Stimulated activated CD4-positive, alpha-beta T cell treated with anti-CD3 and anti-CD28 coated beads, Interleukin-12 subunit alpha, Interleukin-12 subunit beta, amount 100 ng/mL, for 4 hours (primary cell): ENCODE measurements around the gene DOC2B.
"Not testable (repeated sequence)": the region's sequence is repeated elsewhere in the genome, so short reads cannot be mapped to it uniquely, and the experiment has no call there.

Experiments used
- DNase-seq: peaks from one replicate; pipeline ENCODE4 v3.0.0-alpha.2; 2020

Gene DOC2B

DNA sequence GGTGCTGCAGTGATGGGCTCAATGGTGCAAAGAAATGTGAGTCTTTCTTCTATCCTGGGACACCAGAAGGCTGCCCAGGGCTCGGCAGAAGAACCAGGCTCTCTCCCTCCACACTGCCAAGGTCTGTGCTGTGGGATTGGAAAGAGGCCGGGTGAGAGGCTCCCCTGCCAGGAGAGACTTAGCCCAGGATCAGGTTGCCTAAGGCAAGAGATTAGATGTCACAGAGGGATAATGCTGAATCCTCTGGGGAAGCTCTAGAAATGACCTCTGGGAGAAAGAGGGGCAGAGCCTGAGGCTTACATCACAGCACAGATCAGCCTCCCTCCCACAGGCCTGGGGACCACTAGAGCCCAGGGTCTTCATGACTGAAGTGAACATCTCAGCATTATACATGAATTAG lies 5.7 kb upstream of the DOC2B start:
- no peak for DNase-seq

GRCh38 chr17:185445-186138 lies 4.1 kb upstream of the DOC2B start:
- DNase-seq = peak; percentile 7

- DNase-seq = no peak
Measured at GRCh38 chr17:183021-183420, 1.6 kb upstream of the DOC2B start.

GRCh38 chr17:182050-182751 lies 751 bp upstream of the DOC2B start:
- no peak for DNase-seq

- peak; percentile 5 for DNase-seq
Measured at GRCh38 chr17:180381-181244, 837 bp downstream of the DOC2B start.

DNA sequence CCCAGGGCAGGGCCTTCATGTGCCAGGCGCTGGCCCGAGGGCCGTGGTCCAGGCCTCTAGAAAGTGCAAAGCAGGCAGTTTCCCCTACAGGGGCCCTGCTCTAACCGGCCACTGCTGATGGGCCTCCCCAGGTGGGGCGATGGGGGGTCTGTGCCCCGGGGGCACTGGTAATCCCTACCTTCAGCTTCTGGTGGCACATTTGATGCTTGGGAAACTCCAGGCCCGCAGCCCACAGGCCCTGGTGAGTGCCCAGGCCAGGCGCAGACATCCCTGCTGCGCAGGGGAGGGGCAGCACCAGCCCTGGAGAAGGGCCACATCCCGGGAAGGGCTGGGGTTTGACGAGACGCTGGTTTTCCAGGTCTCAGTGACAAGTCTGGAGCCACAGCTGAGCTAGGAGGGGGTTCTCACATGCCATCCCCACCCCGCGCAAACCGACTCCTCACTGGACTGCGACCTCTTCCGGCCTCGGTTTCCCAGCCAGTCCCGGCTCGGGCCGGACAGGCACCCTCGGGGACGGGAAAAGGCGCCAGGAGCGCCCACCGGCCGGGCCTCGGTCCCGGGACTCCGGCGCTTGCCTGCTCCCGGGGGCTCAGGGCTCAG lies 1.6 kb downstream of the DOC2B start:
- no peak for DNase-seq

DNA sequence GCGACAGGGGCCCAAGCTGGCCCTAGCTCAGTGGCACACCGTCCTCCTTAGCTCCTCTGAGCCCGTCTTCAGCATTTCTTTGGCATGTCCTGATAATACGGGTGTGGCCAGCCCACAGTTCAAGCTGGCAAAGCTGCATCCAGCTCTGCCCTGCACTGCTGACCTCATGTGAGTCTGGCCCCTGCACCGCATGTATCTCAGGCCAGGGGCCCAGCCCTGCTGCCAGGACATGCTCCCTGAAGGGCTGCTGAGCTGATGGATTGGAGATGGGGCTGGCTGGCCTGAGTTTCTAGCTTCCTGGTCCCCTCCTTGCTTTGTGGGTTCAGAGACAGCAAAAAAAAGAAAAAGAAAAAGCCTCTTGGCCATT lies 2.4 kb downstream of the DOC2B start:
- DNase-seq = no peak

DNA sequence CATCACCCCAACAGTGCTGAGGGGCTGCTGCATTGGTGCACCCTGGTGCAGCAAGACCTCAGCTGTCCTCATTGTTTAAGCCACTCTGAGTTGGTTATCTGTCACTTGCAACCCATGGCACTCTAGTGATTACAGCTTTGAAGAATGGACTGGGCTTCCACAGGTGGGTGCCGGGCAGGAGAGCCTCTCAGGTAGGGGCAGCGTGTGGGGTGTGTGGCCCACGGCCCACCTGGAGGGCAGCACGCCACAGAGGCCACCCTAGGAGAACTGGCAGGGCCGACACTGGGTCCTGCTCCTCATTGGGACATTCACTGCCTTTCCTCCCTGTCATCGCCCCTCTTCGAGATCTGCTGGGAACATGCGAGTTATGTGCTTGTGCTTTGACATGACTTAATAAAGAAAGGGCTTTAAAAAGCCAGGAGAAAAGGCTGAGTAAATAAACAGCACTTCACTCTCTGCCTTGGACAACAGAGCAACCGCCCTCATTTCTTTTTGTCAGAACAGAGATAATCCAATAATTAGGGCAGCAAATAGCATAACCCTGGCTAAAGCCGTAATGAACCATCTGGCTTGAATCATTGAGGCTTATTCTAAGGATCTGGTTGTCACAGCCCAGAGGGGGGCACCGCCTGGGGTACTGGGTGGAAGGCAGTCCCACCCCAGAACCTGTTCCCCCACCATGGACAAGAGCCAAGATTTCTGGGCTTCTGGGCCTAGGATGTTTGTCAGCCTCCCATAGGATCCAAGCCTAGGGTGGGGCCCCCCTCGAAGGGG lies 3.0 kb downstream of the DOC2B start:
- no peak for DNase-seq

- no peak for DNase-seq
Measured at GRCh38 chr17:177762-178161, 3.7 kb downstream of the DOC2B start.

DNA sequence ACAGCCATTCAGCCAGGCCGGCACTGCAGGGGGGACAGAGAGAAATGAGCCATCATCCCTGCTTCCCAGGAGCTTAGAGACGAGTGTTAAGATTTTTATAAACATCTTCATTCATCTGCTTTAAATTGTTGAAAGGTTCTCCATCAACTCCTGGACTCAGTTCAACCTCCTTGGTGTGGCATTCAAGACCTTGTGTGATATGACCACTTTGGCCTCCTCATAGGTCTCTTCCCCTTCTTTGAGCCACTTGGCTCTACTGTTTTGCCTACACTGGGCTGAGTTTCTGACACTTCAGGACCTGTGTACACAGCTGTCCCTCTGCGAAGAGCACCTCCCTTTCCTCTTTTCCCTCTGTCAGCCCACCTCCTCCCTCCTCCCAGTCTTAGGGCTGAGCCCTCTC lies 4.3 kb downstream of the DOC2B start:
- no peak for DNase-seq

DNA sequence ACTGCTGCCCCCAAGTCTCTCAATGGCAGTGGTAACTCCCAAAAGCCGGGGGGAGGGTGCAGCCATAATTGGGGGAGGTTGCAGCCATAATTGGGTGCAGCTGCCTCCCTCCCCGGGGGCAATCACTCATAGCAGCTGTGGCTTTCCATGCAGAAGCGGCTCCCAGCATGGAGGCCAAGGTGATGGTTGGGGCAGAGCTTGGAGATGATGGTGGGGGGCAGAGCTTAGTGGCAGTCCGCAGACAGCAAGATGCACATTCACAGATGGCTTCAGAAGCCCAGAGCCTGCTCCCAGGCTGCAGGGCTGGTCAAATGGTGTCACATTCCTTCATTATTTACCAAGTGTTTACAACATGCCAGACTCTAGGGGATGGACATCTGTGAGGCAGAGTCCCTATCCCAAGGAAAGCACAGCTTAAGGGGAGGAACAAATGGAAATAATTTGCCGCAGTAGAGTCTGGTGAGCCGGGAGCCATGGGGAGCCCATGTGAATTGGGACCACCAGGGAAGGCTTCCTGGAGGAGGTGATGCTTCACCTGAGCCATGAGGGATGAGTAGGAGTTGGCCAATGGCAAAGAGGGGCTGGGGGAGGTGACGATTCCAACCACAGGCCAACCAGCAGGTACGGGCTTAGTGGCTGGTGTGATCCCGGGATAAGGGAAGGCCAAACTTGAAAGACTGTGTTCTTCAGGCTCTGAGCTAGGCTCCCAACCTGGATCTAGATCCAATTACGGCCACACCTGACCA lies 8.1 kb downstream of the DOC2B start:
- DNase-seq = no peak

DNA sequence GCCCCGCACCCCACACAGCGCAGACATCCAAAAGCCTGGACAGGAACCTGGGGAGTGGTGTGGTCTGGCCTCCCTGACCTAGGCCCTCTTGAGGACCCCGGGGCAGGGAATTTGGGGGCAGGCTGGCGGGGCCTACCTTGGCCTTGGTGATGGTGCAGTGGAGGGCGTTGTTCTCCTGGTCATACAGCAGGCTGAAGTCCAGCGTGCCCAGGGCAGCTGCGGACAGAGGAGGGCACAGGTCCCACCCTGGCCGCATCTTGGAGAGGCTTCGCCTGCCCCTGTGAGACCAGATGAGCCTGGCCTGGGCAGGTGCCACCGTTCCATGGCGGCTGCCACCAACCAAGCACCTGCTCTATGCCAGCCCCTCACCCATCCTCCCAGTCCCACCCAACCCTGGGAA lies 9.0 kb downstream of the DOC2B start:
- DNase-seq = no peak

DNA sequence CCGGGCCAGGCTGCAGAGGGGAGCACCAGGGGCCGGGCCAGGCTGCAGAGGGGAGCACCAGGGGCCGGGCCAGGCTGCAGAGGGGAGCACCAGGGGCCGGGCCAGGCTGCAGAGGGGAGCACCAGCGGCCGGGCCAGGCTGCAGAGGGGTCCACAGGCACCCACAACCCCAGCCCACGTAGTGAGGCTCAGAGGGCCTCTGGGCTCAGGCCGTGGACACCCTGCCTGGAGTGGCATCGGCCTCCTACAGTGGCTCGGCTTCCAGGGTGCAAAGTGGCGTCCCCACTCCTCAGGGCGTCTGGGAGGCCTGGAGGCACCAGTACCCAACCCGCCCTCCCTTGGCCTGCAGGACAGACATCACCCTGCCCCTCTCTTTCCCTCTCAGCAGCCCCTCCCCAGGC lies 9.6 kb downstream of the DOC2B start:
- DNase-seq = no peak

DNA sequence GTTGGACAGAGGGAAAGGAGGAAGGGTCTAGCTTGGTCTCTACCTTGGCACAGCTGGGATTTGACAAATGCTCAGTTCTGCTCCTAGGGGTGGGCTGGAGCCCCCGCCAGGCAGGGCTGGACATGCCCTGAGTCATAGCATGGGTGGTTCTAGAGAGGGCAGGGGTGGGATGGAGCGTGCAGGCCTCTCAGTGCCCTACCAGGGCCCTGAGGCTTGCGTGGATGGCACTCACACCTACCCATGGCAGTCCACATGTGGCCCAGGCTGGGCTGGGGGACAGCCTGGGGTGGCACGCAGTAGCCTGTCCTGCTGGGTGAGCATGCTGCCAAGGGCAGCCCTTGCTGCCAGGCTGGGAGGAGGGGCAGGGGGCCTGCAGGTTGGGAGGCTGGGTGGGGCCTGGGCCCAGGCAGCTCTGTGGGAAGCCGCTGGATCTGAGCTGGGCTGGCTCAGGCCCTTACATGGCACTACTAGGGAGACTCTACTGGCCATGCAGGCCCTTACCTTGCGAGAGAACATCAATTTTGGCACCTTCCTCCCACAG lies 11.2 kb downstream of the DOC2B start:
- DNase-seq = no peak

DNA sequence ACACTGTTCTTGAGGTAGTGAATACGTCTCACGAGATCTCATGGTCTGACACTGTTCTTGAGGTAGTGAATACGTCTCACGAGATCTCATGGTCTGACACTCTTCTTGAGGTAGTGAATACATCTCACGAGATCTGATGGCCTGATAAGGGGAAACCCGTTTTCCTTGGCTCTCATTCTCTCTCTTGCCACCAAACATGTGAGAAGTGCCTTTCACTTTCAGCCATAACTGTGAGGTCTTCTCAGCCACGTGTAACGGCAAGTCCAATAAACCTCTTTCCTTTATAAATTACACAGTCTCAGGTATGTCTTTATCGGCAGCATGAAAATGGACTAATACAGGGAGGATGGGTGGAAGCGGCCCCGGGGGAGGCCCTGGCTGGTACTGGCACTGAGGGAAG lies 12.8 kb downstream of the DOC2B start:
- not testable (repeated sequence) for DNase-seq

DNA sequence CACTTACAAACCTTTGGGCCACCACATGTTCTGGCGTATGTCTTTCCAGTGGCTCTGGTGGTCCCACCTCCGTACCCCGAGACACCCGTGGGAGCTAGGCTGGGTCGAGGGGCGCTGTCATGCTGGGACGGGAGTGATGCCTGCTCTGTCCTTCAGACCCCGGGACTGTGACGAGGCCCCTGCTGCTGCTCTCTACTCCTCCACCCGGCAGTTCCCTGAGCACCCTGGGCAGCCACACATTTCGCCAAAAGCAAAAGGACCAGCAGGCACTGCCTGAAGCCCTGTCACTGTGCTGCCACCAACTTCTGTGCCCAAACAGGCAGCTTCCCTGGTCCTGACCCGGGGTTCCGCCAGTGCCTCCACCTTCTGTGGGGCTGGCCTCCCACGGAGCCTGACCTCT lies 15.5 kb downstream of the DOC2B start:
- no peak for DNase-seq

- DNase-seq = no peak
Measured at GRCh38 chr17:164303-165235, 16.9 kb downstream of the DOC2B start.

GRCh38 chr17:163514-164098 lies 17.8 kb downstream of the DOC2B start:
- DNase-seq = no peak

- no peak for DNase-seq
Measured at GRCh38 chr17:162689-163088, 18.8 kb downstream of the DOC2B start.

DNA sequence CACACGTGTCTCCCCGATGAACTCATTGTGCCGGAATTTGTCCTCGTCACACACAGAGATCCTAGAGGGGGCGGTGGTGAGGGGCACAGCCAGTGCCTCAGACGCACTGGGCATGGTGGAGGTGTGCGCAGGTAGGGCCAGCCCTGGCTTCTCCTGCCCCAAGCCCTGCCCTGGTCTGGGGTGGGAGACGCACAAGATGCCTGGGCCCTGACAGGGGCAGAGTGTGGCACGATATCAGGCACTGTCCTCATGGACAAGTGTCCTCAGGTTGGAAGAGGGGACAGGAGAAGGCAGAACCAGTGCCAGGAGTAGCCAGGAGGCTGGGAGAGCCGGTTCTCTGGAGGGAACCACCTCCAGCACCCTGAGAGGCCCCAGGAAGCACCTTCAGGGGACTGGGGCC lies 20.0 kb downstream of the DOC2B start:
- DNase-seq = no peak
